AG09319 (cell line): Measurements from ENCODE around the gene SLC18A3.
A peak's percentile ranks its signal among the peaks of the same experiment; 100 is the strongest.

Experiments used
- DNase-seq: peaks from one replicate; pipeline ENCODE4 v3.0.0-alpha.2; 2010; ENCODE audit warnings: low read depth; ENCODE audit errors: extremely low read depth
- TF ChIP-seq, protein P1 (sequence below): IDR thresholded peaks from 2 replicates; pipeline ENCODE4 v1.5.1; 2011; ENCODE audit warnings: low read depth, mild to moderate bottlenecking, inconsistent platforms, low read length, moderate library complexity

SLC18A3 gene

DNA sequence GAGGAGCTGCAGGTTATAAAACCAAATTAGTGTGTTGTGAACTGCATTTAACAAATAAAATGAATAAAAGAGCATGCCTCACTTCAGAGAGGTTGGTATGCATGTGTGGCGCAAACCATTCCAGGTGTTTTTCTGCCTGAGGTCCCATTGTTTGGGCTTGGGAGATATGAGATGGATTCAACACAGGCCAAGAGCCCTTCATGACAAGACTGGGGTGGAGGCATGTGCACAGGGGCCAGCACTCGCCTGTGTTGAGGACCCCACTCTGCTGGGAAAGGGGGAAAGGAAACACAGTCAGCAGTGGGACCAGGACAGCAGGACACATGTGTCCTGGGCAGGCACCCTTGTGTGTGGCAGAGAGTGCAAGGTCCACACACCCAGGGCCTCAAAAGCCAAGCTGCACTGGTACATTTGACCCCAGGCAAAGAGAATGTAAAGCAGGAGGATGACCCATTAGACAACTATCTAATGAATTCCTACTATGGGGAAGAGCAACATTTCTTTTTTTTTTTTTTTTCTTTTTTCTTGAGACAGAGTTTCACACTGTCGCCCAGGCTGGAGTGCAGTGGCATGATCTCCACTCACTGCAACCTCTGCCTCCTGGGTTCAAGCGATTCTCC lies 9.2 kb upstream of the SLC18A3 start:
- DNase-seq: no peak
- TF ChIP-seq, protein P1, sequence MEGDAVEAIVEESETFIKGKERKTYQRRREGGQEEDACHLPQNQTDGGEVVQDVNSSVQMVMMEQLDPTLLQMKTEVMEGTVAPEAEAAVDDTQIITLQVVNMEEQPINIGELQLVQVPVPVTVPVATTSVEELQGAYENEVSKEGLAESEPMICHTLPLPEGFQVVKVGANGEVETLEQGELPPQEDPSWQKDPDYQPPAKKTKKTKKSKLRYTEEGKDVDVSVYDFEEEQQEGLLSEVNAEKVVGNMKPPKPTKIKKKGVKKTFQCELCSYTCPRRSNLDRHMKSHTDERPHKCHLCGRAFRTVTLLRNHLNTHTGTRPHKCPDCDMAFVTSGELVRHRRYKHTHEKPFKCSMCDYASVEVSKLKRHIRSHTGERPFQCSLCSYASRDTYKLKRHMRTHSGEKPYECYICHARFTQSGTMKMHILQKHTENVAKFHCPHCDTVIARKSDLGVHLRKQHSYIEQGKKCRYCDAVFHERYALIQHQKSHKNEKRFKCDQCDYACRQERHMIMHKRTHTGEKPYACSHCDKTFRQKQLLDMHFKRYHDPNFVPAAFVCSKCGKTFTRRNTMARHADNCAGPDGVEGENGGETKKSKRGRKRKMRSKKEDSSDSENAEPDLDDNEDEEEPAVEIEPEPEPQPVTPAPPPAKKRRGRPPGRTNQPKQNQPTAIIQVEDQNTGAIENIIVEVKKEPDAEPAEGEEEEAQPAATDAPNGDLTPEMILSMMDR: no peak

DNA sequence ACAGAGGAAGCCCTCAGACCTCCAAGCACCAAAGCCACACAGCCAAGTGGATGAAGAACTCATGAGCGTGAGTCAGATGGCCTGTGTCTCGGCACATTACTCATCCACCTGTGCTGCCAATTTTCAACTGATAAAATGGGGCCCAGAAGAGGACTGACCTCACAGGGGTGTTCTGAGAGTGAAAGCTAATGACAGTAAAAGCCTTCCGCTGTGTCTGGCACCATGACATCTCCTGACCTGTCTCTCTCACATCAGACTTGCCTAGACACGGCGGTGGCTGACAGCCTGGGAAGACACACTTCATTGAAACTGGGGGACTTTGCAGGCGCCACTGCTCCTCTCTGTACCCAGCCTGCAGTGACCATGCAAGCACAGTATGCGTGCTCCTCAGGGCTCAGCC lies 8.3 kb upstream of the SLC18A3 start:
- no peak for DNase-seq
- TF ChIP-seq, protein P1: no peak

DNA sequence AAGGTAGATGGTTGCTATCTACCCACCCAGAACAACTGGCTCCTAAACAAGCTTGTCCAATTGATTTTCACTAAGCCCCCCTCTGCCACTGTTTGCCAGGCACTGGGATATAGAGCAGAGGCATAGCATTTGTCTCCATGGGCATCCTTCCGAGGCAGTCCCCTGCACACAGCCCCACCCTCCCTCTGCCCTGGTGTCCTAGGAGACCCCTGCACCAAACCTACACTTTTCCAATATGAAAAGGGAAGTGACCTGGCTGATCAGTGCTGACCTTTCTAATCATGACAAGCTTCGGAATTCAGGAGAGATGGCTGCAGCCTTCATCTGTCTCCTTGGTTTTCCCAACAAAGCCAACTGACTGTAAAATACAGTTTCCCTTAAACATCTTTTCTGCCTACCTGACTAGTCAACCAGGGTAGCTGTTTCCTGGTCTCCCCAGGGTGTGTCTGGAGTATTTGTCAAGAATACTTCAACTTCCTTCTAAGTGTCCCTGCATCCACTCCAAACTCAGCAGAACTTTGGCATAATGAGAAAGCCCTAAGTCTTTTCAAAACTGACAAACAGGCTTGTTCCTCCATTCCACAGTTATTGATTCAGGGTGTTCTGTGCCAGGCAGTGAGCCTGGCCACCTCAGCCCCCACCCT lies 7.6 kb upstream of the SLC18A3 start:
- DNase-seq: no peak
- TF ChIP-seq, protein P1: no peak

DNA sequence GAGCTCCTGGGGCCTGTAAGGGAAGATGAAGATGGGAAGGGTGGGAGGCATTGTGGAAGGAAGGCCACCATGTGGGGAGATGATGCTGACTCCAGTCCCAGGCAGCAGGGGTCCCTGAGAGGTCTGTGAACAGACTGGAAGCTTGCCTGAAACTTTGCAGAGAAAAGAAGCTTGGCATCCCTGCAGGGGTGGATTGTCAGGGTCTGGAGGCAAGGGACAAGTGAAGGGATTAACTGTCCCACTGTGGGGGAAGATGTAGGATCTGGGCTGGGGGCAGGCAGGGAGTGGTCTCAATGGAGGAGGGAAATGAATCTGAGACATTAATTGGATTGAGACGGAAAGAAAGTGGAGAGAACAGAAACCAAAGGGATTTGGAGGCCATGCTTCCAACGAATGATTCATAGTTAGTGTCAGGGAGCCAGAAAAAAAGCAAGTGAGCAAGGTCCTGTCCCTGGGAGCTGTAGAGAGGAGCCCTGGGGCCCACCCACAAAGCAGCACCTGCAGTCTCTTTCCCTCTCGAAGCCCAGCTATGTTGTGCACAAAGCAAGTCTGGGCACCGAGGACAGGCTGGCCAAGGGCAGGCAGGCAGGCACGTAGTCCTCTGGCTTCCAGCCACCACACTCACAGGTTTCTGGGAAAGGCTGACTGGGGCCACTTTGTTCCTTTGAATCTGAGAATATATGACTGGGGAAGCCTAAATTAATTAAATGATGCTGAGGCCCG lies 4.7 kb upstream of the SLC18A3 start:
- no peak for DNase-seq
- TF ChIP-seq, protein P1: no peak

DNA sequence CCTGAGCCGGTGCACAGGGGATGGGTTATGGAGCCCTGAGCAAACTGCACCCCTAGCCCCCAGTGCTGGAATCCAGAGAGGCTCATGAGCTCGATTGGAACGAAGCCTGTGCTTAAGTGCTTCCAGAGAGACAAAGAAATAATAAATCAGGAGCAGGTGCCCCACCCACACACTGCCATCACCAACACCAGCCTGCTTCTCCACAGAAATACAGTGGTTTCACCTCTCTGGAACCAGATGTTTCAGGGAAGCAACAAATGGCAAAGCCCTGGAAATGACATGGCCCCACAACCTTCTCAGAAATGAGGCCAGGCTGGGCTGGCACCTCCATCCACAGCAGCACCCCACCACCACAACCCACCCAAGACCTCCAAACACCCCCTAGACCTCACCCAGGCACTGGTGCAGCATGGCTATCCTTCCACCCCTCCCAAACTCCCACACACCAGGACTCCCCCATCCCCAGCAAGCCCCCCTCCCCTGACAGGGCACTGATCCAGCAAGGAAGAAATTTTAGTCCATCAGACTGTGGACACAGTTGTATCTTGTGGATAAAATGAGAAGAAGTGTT lies 4.1 kb upstream of the SLC18A3 start:
- TF ChIP-seq, protein P1: no peak
- DNase-seq: no peak

DNA sequence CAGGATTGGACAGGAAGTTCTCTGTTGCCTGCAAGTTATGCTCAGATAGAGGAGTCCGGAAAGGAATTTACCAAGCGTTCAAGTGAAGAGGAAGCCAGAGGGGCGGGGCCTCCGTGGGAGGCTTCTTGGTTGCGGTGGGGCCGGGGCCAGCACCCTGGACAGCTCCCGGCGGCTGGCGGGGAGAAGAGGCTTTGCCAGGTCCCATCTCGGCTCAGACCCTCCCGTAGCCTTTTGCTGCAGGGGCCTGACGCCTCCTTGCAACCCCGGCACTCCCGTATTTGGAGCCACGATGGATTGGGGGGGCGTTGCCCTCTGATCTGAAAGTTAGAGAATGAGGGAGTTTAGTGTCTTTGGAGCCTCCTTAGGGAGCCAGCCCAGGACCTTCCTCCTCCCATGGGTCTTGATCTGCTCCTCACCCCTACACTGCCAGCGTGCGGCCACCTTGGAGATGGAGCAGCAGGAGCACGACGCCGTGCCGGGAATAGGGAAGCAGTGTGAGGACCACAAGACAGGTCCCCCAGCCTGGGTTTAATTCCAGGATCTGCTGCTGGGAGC lies 3.1 kb upstream of the SLC18A3 start:
- DNase-seq: peak; percentile 20
- TF ChIP-seq, protein P1: no peak
